GM12878 (cell line): ENCODE results near the gene PAQR5. TPM values are rescaled to one million over a fixed set of nuclear protein-coding genes. Genes with fewer than 3 reads are reported as not detected.
"Not testable (repeated sequence)": the region's sequence is repeated elsewhere in the genome, so short reads cannot be mapped to it uniquely, and the experiment has no call there.

ENCODE experiments used
- ATAC-seq: fragments of 200-7000 bp; cut with Tn5 transposase; 3 replicates; pipeline ENCODE4 v1.9.1; 2020; ENCODE audit warnings: mild to moderate bottlenecking, moderate library complexity
- BruUV-seq: library from RNA; stranded (reverse); fragments of 400-500 nt; replicated peaks from 2 replicates; lab custom pipeline; 2021; lab: Mats Ljungman, UMichigan
- CTCF ChIA-PET: fragments of 300-600 bp; sonication (Branson Sonifier 250); formaldehyde crosslinking; extraction: SDS; loops from one replicate; lab custom pipeline; 2021; ENCODE audit warnings: inconsistent platforms; lab: Yijun Ruan, JAX
- POLR2A ChIA-PET: fragments of 350-600 bp; formaldehyde crosslinking; extraction: SDS; loops from one replicate; lab custom pipeline; 2021; ENCODE audit warnings: inconsistent platforms; lab: Charles Lee
- RAD21 ChIA-PET: fragments of 300-600 bp; sonication (Branson Sonifier 250); formaldehyde crosslinking; loops from one replicate; lab custom pipeline; 2023; ENCODE audit warnings: antibody characterized with exemption; ENCODE audit not compliant: unreplicated experiment; lab: Charles Lee
- SMC1A ChIA-PET: fragments of 300-600 bp; sonication (Branson Sonifier 250); formaldehyde crosslinking; loops from one replicate; lab custom pipeline; 2023; ENCODE audit not compliant: unreplicated experiment, uncharacterized antibody; lab: Charles Lee
- DNase-seq: peaks from one replicate; pipeline ENCODE4 v3.0.0-alpha.2; 2011; ENCODE audit warnings: low read depth, low spot score
- FAIRE-seq: peaks from 3 replicates; lab custom pipeline; 2011; peaks lifted over from hg19 to GRCh38; lab: Jason Lieb, UNC
- H2AFZ ChIP-seq: 2 replicates; pipeline ENCODE4 v1.6.0; 2011; ENCODE audit warnings: low read depth, low read length, control low read depth; ENCODE audit not compliant: control insufficient read depth
- H3K27ac ChIP-seq: 2 replicates; pipeline ENCODE4 v1.5.1; 2011; ENCODE audit warnings: control low read depth; ENCODE audit not compliant: control insufficient read depth, insufficient read depth
- H3K27me3 ChIP-seq, 2 experiments: replicated peaks in 1 of 2; 2 replicates each; pipeline versions ENCODE4 v1.6.0 to v1.6.1; 2011; ENCODE audit warnings: low read length in 1 of 2; ENCODE audit not compliant: control insufficient read depth in 2 of 2, insufficient read depth in 2 of 2
- H3K36me3 ChIP-seq, 2 experiments: 2 replicates each; pipeline ENCODE4 v1.5.1; 2011; ENCODE audit warnings: low read length in 1 of 2; ENCODE audit not compliant: control insufficient read depth in 2 of 2, insufficient read depth in 2 of 2
- H3K4me1 ChIP-seq: 2 replicates; pipeline ENCODE4 v1.6.1; 2011; ENCODE audit warnings: mild to moderate bottlenecking, low read length, moderate library complexity, mixed read lengths; ENCODE audit not compliant: control insufficient read depth, insufficient read depth
- H3K4me2 ChIP-seq: 2 replicates; pipeline ENCODE4 v1.6.0; 2011; ENCODE audit warnings: control low read depth; ENCODE audit not compliant: control insufficient read depth, insufficient read depth
- H3K4me3 ChIP-seq: fragments of 200-600 bp; sonication (generic); 2 replicates; pipeline ENCODE4 v1.5.1; 2016
- H3K79me2 ChIP-seq: 2 replicates; pipeline ENCODE4 v1.6.0; 2011; ENCODE audit warnings: low read length; ENCODE audit not compliant: control insufficient read depth, insufficient read depth
- H3K9ac ChIP-seq: 2 replicates; pipeline ENCODE4 v1.8.0; 2011; ENCODE audit warnings: low read length, control low read depth, mixed read lengths; ENCODE audit not compliant: control insufficient read depth, insufficient read depth
- H3K9me3 ChIP-seq: replicated peaks from 3 replicates; pipeline ENCODE4 v1.5.1; 2011; ENCODE audit warnings: mild to moderate bottlenecking, low read length; ENCODE audit not compliant: control insufficient read depth, insufficient read depth
- H4K20me1 ChIP-seq: 2 replicates; pipeline ENCODE4 v1.6.0; 2011; ENCODE audit not compliant: control insufficient read depth, insufficient read depth
- POU2F2 ChIP-seq: IDR thresholded peaks from 3 replicates; pipeline ENCODE4 v1.6.1; 2011; ENCODE audit warnings: low read depth, mild to moderate bottlenecking, low read length, borderline replicate concordance
- RAD51 ChIP-seq: fragments of 450-650 bp; IDR thresholded peaks from 2 replicates; pipeline ENCODE4 v1.6.1; 2016; ENCODE audit warnings: moderate library complexity, mild to moderate bottlenecking, inconsistent platforms
- WGBS: methylation state at CpG from one replicate; pipeline ENCODE4 v1.1.6; 2016; ENCODE audit warnings: low lambda C conversion rate; ENCODE audit not compliant: insufficient replicate concordance, insufficient coverage; ENCODE audit errors: missing lambda C conversion rate; 5-methylcytosine and 5-hydroxymethylcytosine counted together
- in situ Hi-C: fragments of 300-500 bp; cut with MboI; formaldehyde crosslinking; loops from 9 replicates; pipeline ENCODE4 v1.14.3; 2018; ENCODE audit warnings: mixed read lengths
- intact Hi-C: fragments of 100-400 bp; cut with micrococcal nuclease; formaldehyde crosslinking; loops from one replicate; pipeline ENCODE4 v1.14.2; 2022; ENCODE audit not compliant: unreplicated experiment
- polyA plus RNA-seq, 11 experiments: library from polyadenylated mRNA; depleted of rRNA in 4 of 11; unstranded in 6 of 11; stranded (reverse) in 5 of 11; fragments of >200 nt; fragmentation: Nextera tagmentation in 4 of 11; fragmentation: Illumina TruSeq in 1 of 11; extraction: Ambion mirVana in 4 of 11; extraction: Trizol in 1 of 11; gene quantifications; 1 replicate in 1 of 11; 2 replicates in 10 of 11; pipeline versions ENCODE4 v1.2.1 to v1.2.3, GENCODE V29; 2011 to 2016; ENCODE audit warnings: inconsistent platforms in 2 of 11, missing spikeins in 2 of 11, low read depth in 1 of 11
- total RNA-seq, 4 experiments: library from RNA; depleted of rRNA in 3 of 4; stranded (reverse); fragments of >200 nt in 3 of 4; fragmentation: Illumina TruSeq in 1 of 4; extraction: Trizol in 1 of 4; gene quantifications; 2 replicates each; pipeline versions ENCODE4 v1.2.1 to v1.2.3, GENCODE V29; 2013 to 2021
- TF ChIP-seq, protein P1 (sequence below): fragments of 450-650 bp; IDR thresholded peaks from 2 replicates; pipeline ENCODE4 v1.6.1; 2017; ENCODE audit warnings: antibody characterized with exemption, mild to moderate bottlenecking, moderate library complexity

Gene PAQR5
- total and polyA plus RNA-seq, 10 of the 15 experiments (the other 5 are each of a cell fraction or from before 2014, with no cell fraction given), result 0.02 to 0.03 TPM; not detected in 8

DNA sequence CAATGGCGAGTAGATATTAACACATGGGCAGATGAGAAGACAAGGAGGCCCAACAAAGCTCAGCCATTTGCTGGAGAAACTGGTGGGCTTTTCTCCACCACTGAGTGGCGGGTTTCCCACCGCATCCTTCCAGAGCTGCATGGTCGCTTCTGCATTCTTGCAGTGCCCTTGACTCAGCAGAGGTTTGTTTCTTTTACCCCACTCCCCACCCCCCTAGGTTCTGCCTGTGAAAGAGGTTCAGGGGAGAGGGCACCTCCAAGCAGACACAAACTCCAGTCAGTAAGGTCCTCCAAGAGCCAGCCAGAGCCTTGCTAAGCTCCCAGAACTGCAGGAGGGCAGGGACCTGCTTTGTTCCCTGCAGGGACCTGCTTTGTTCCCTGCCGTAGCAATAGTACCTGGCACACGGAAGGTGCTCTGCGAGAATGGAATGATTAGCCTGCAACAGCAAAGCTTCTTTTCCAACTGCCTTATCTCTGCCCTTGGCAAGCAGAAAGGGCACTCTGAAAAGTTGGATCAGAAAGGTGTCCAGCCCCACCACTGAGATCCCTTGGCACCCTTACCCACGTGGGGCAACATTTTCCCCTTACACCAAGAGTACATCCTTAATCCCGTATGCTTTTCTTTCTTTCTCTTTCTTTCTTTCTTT is 1.4 kb downstream of the PAQR5 start:
- no TSS peak for BruUV-seq
- ChIA-PET CTCF (no interaction called here), POLR2A (no interaction called here), SMC1A (no interaction called here), RAD21 (interaction anchor here (1.2 kb wide), 1 partner anchor 11 kb away, joined by 3 read pairs; no protein-coding TSS in a partner anchor)
- H3K9ac ChIP-seq, result no peak overlapping the region
- no peaks in the 10 kb centered on the region for H3K9me3 ChIP-seq
- no peak for FAIRE-seq
- no peak overlapping the region for H3K27ac ChIP-seq
- no peaks in the 10 kb centered on the region for H3K4me1 ChIP-seq
- ATAC-seq, result no peak
- DNase-seq, result no peak
- no peak overlapping the region for H3K4me2 ChIP-seq
- in situ Hi-C loops (no loop called here), intact Hi-C loops (no loop called here)
- no peak for TF ChIP-seq RAD51
- TF ChIP-seq POU2F2, result no peak
- TF ChIP-seq, protein P1, sequence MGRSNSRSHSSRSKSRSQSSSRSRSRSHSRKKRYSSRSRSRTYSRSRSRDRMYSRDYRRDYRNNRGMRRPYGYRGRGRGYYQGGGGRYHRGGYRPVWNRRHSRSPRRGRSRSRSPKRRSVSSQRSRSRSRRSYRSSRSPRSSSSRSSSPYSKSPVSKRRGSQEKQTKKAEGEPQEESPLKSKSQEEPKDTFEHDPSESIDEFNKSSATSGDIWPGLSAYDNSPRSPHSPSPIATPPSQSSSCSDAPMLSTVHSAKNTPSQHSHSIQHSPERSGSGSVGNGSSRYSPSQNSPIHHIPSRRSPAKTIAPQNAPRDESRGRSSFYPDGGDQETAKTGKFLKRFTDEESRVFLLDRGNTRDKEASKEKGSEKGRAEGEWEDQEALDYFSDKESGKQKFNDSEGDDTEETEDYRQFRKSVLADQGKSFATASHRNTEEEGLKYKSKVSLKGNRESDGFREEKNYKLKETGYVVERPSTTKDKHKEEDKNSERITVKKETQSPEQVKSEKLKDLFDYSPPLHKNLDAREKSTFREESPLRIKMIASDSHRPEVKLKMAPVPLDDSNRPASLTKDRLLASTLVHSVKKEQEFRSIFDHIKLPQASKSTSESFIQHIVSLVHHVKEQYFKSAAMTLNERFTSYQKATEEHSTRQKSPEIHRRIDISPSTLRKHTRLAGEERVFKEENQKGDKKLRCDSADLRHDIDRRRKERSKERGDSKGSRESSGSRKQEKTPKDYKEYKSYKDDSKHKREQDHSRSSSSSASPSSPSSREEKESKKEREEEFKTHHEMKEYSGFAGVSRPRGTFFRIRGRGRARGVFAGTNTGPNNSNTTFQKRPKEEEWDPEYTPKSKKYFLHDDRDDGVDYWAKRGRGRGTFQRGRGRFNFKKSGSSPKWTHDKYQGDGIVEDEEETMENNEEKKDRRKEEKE, result no peak
- 50% methylated on average over 9 of the region's 9 CpGs for WGBS
- H3K27me3 ChIP-seq, result peaks cover 5 to 11% of the 10 kb centered on the region in 2 experiments
- H3K4me3 ChIP-seq, result no peak overlapping the region
- H3K79me2 ChIP-seq, result no peaks in the 10 kb centered on the region
- no peaks in the 10 kb centered on the region for H4K20me1 ChIP-seq
- no peak overlapping the region for H2AFZ ChIP-seq
- H3K36me3 ChIP-seq, result no peaks in the 10 kb centered on the region

DNA sequence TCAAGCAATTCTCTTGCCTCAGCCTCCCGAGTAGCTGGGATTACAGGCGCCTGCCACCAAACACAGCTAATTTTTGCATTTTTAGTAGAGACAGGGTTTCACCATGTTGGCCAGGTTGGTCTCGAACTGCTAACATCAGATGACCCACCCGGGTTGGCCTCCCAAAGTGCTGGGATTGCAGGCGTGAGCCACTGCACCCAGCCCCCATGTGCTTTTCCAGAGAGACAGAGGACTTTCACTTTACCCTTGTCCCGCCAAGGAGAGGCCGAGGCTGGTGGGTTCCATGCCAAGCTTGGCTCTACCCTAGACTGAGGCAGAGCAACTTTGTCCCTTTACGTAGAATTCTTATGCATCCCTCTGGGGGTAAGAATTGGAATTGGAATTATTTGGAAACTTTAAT is 2.4 kb downstream of the PAQR5 start:
- H4K20me1 ChIP-seq, H3K27ac ChIP-seq, FAIRE-seq, H3K9me3 ChIP-seq, H3K79me2 ChIP-seq, intact Hi-C loops, H3K9ac ChIP-seq, H3K4me2 ChIP-seq, ATAC-seq, POLR2A ChIA-PET, H3K36me3 ChIP-seq, BruUV-seq, H3K4me3 ChIP-seq, SMC1A ChIA-PET, H2AFZ ChIP-seq, RAD21 ChIA-PET, in situ Hi-C loops, CTCF ChIA-PET, H3K4me1 ChIP-seq, DNase-seq: not testable (repeated sequence)
- 32% methylated on average over 8 of the region's 8 CpGs for WGBS
- peaks cover 5 to 11% of the 10 kb centered on the region in 2 experiments for H3K27me3 ChIP-seq

GRCh38 chr15:69302087-69302486 is 3.4 kb downstream of the PAQR5 start:
- peaks cover 5 to 11% of the 10 kb centered on the region in 2 experiments for H3K27me3 ChIP-seq
- BruUV-seq, H2AFZ ChIP-seq, in situ Hi-C loops, FAIRE-seq, H3K4me3 ChIP-seq, H3K4me2 ChIP-seq, ATAC-seq, H3K9ac ChIP-seq, RAD21 ChIA-PET, H3K4me1 ChIP-seq, H4K20me1 ChIP-seq, H3K27ac ChIP-seq, POLR2A ChIA-PET, H3K36me3 ChIP-seq, H3K9me3 ChIP-seq, intact Hi-C loops, H3K79me2 ChIP-seq, DNase-seq: not testable (repeated sequence)
- 51% methylated on average over 6 of the region's 6 CpGs for WGBS
- ChIA-PET SMC1A (interaction anchor here (1.0 kb wide), 1 partner anchor 174 kb away, joined by 3 read pairs; no protein-coding TSS in a partner anchor), CTCF (interaction anchor here (0.7 to 1.4 kb wide), 2 partner anchors 267 to 854 kb away, joined by 3 to 4 read pairs; no protein-coding TSS in a partner anchor)
